Trophoblast cell (in vitro differentiated cells and primary cell): ENCODE results near the gene ADD1.

ENCODE experiments used
- DNase-seq, 2 donors: peaks; one replicate each; pipeline ENCODE4 v3.0.0-alpha.2; 2016
- H2AFZ ChIP-seq: 2 replicates; pipeline ENCODE4 v1.6.1; 2013; ENCODE audit warnings: low read length, moderate library complexity, mild to moderate bottlenecking; ENCODE audit not compliant: insufficient read depth, poor library complexity
- H2AK5ac ChIP-seq: 2 replicates; pipeline ENCODE4 v1.6.1; 2013; ENCODE audit warnings: mild to moderate bottlenecking, low read length
- H2BK120ac ChIP-seq: 2 replicates; pipeline ENCODE4 v1.6.1; 2013; ENCODE audit warnings: low read length, mild to moderate bottlenecking, moderate library complexity; ENCODE audit not compliant: insufficient read depth, poor library complexity
- H2BK12ac ChIP-seq: 2 replicates; pipeline ENCODE4 v1.6.1; 2013; ENCODE audit warnings: mild to moderate bottlenecking, low read length, moderate library complexity
- H2BK5ac ChIP-seq: 2 replicates; pipeline ENCODE4 v1.6.1; 2013; ENCODE audit warnings: low read length, low read depth, moderate library complexity, mild to moderate bottlenecking; ENCODE audit not compliant: poor library complexity
- H3K14ac ChIP-seq: 2 replicates; pipeline ENCODE4 v1.6.1; 2013; ENCODE audit warnings: mild to moderate bottlenecking, low read length
- H3K18ac ChIP-seq: 2 replicates; pipeline ENCODE4 v1.6.1; 2013; ENCODE audit warnings: mild to moderate bottlenecking, low read length
- H3K23ac ChIP-seq: 2 replicates; pipeline ENCODE4 v1.6.1; 2013; ENCODE audit warnings: low read length
- H3K27ac ChIP-seq: 2 replicates; pipeline ENCODE4 v1.5.1; 2013; ENCODE audit warnings: low read depth, mild to moderate bottlenecking, inconsistent platforms, low read length, moderate library complexity
- H3K27me3 ChIP-seq: 2 replicates; pipeline ENCODE4 v1.6.1; 2013; ENCODE audit warnings: inconsistent platforms, mild to moderate bottlenecking, low read length, moderate library complexity; ENCODE audit not compliant: insufficient read depth
- H3K36me3 ChIP-seq, 2 experiments: 1 replicate in 1 of 2; 2 replicates in 1 of 2; pipeline ENCODE4 v1.6.1; 2013; ENCODE audit warnings: low read length in 2 of 2, mild to moderate bottlenecking in 2 of 2, moderate library complexity in 1 of 2; ENCODE audit not compliant: insufficient read depth in 2 of 2, control insufficient read depth in 1 of 2
- H3K4ac ChIP-seq: 2 replicates; pipeline ENCODE4 v1.6.1; 2013; ENCODE audit warnings: low read depth, mild to moderate bottlenecking, low read length, moderate library complexity
- H3K4me1 ChIP-seq, 2 experiments: 1 replicate in 1 of 2; 2 replicates in 1 of 2; pipeline ENCODE4 v1.6.1; 2013; ENCODE audit warnings: low read length in 2 of 2, mild to moderate bottlenecking in 2 of 2, moderate library complexity in 1 of 2; ENCODE audit not compliant: insufficient read depth in 2 of 2, control insufficient read depth in 1 of 2
- H3K4me2 ChIP-seq: 2 replicates; pipeline ENCODE4 v1.6.1; 2013; ENCODE audit warnings: inconsistent platforms, mild to moderate bottlenecking, low read length, moderate library complexity
- H3K4me3 ChIP-seq: 2 replicates; pipeline ENCODE4 v1.5.1; 2013; ENCODE audit warnings: mild to moderate bottlenecking, low read depth, low read length, inconsistent platforms
- H3K79me1 ChIP-seq: one replicate; pipeline ENCODE4 v1.6.1; 2013; ENCODE audit warnings: low read length
- H3K79me2 ChIP-seq: 2 replicates; pipeline ENCODE4 v1.6.1; 2013; ENCODE audit warnings: low read length, mild to moderate bottlenecking; ENCODE audit not compliant: control insufficient read depth, insufficient read depth, poor library complexity
- H3K9ac ChIP-seq: 2 replicates; pipeline ENCODE4 v1.6.1; 2013; ENCODE audit warnings: mild to moderate bottlenecking, low read length
- H3K9me3 ChIP-seq: 2 replicates; pipeline ENCODE4 v1.6.1; 2013; ENCODE audit warnings: low read depth, mild to moderate bottlenecking, control low read depth, inconsistent platforms, low read length; ENCODE audit not compliant: insufficient read depth
- H4K12ac ChIP-seq: 2 replicates; pipeline ENCODE4 v1.6.1; 2013; ENCODE audit warnings: low read depth, mild to moderate bottlenecking, low read length, moderate library complexity
- H4K8ac ChIP-seq: 2 replicates; pipeline ENCODE4 v1.6.1; 2013; ENCODE audit warnings: low read depth, mild to moderate bottlenecking, low read length, moderate library complexity
- H4K91ac ChIP-seq: one replicate; pipeline ENCODE4 v1.6.1; 2013; ENCODE audit warnings: low read depth, mild to moderate bottlenecking, low read length, moderate library complexity
- WGBS: extraction: QIAGEN DNeasy Blood & Tissue Kit; methylation state at CpG from one replicate; pipeline ENCODE4 v1.1.7; 2013; ENCODE audit warnings: missing lambda C conversion rate; ENCODE audit not compliant: insufficient read length, insufficient coverage; ENCODE audit errors: extremely low coverage; 5-methylcytosine and 5-hydroxymethylcytosine counted together

ADD1 gene

DNA sequence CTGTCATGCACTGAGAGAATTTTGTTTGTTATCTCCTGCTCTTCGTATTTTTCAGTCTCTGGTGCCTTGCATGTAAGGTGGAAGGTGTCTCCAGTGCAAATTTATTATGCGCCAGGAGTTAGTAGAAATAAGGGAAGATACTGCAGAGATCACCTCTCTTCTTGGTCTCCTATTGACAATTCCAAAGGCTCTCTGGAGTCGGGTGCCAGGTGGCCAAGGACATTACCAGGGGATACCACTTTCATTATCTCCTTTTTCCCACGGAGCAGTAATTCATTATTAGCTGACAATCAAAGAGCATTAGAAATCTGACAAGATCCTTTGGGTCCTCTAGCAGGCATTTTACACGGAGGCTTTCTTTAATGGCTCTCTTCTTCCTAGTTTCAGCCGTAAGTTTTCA lies 26.0 kb downstream of the ADD1 start:
- no peak overlapping the region for H3K27ac ChIP-seq
- H4K12ac ChIP-seq = no peak overlapping the region
- no peak overlapping the region for H2BK120ac ChIP-seq
- no peaks in the 10 kb centered on the region for H3K36me3 ChIP-seq
- DNase-seq = no peak
- no peak overlapping the region for H2BK12ac ChIP-seq
- no peaks in the 10 kb centered on the region for H3K27me3 ChIP-seq
- no CpG with 5 or more reads among the region's 6 CpGs for WGBS
- no peak overlapping the region for H4K8ac ChIP-seq
- peaks cover 2% of the 10 kb centered on the region for H3K79me2 ChIP-seq
- H3K23ac ChIP-seq = no peak overlapping the region
- H2BK5ac ChIP-seq = no peak overlapping the region
- H2AK5ac ChIP-seq = no peak overlapping the region
- no peak overlapping the region for H4K91ac ChIP-seq
- H3K9me3 ChIP-seq = no peaks in the 10 kb centered on the region
- H3K79me1 ChIP-seq = no peaks in the 10 kb centered on the region
- no peak overlapping the region for H3K18ac ChIP-seq
- H3K9ac ChIP-seq = no peak overlapping the region
- H3K4me3 ChIP-seq = no peak overlapping the region
- H3K4ac ChIP-seq = no peak overlapping the region
- H3K14ac ChIP-seq = no peak overlapping the region
- H2AFZ ChIP-seq = no peak overlapping the region
- H3K4me1 ChIP-seq = peaks cover 2 to 6% of the 10 kb centered on the region in 2 experiments
- H3K4me2 ChIP-seq = no peak overlapping the region

DNA sequence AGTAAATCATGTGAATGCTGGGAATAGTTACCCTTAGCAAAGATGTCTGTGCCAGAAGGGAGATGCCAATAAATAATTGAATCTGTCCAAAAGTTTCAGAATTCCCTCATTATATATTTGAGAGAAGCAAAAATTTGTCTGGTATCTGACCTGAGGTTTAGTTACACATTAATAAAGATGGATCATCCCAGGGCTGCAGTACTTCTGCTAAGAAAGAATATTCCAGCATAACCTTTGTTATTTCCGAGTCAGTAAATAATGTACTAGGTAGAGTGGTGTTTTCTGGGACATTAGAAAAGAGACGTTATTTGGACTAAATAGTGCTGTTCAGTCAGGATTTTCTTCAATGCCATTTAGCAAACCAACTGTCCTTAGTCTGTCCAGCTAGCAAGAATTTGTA lies 26.4 kb downstream of the ADD1 start:
- DNase-seq = no peak
- Histone ChIP-seq H3K18ac (no peak overlapping the region), H3K9me3 (no peaks in the 10 kb centered on the region), H2AFZ (no peak overlapping the region), H3K23ac (no peak overlapping the region), H4K91ac (no peak overlapping the region), H3K4me3 (no peak overlapping the region), H3K9ac (no peak overlapping the region), H3K4me1 (peaks cover 2 to 6% of the 10 kb centered on the region in 2 experiments), H2BK120ac (no peak overlapping the region), H3K4me2 (no peak overlapping the region), H3K79me2 (peaks cover 2% of the 10 kb centered on the region), H3K27ac (no peak overlapping the region), H3K79me1 (no peaks in the 10 kb centered on the region), H2BK5ac (no peak overlapping the region), H3K27me3 (no peaks in the 10 kb centered on the region), H3K36me3 (no peaks in the 10 kb centered on the region), H3K4ac (no peak overlapping the region), H4K12ac (no peak overlapping the region), H3K14ac (no peak overlapping the region), H2BK12ac (no peak overlapping the region), H2AK5ac (no peak overlapping the region), H4K8ac (no peak overlapping the region)
- WGBS = no CpG with 5 or more reads among the region's 2 CpGs

DNA sequence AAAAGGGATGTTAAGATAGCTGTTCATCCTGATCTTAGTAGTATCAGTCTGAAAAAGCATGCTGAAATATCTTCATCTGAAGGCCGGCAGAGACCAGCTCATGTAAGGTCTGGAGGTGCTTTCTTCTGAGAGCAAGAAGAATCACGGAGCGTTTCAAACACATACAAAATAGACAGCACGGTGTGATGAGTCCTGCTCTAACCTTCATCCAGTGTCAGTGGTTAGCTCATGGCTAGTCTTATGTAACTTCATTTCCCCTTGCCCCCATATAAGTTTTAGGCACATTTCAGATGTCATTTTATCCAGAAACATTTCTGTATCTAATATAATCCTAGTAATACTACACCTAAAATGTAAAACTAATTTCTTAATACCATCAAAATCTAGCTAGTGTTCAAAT lies 27.8 kb downstream of the ADD1 start:
- no peak overlapping the region for H3K27ac ChIP-seq
- H2BK120ac ChIP-seq = no peak overlapping the region
- whole genome bisulfite sequencing = no CpG with 5 or more reads among the region's 4 CpGs
- H3K4me1 ChIP-seq = peaks cover 2 to 6% of the 10 kb centered on the region in 2 experiments
- H3K9ac ChIP-seq = no peak overlapping the region
- no peak overlapping the region for H3K4me3 ChIP-seq
- H2BK5ac ChIP-seq = no peak overlapping the region
- no peak overlapping the region for H2AK5ac ChIP-seq
- no peak overlapping the region for H3K18ac ChIP-seq
- H3K4me2 ChIP-seq = no peak overlapping the region
- no peak overlapping the region for H2AFZ ChIP-seq
- no peaks in the 10 kb centered on the region for H3K9me3 ChIP-seq
- no peak overlapping the region for H4K12ac ChIP-seq
- H3K36me3 ChIP-seq = peaks cover 3 to 4% of the 10 kb centered on the region in 2 experiments
- DNase-seq = no peak
- H3K79me1 ChIP-seq = no peaks in the 10 kb centered on the region
- peaks cover 2% of the 10 kb centered on the region for H3K79me2 ChIP-seq
- no peak overlapping the region for H2BK12ac ChIP-seq
- H3K27me3 ChIP-seq = no peaks in the 10 kb centered on the region
- H3K23ac ChIP-seq = no peak overlapping the region
- no peak overlapping the region for H4K8ac ChIP-seq
- peak overlapping the region; percentile 21 for H3K4ac ChIP-seq
- no peak overlapping the region for H3K14ac ChIP-seq
- H4K91ac ChIP-seq = no peak overlapping the region

DNA sequence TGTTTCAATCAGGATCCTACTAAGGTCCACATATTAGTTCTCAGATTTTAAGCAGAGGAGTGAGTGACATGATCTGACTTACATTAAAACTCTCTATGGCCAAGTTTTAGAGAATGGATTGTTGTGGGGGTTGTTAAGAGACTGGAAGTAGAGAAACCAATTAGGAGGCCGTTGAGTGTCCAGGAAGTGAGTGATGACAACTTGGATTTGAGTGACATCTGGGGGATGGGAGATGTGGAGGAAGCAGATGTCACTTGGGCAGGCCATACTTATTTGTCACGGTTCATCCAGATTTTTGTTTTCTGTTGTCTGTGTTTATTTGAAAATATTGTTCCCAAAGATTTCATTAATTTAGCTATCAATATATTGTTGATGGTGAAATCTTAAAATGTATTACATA lies 28.3 kb downstream of the ADD1 start:
- H2BK120ac ChIP-seq = no peak overlapping the region
- no peak overlapping the region for H2AFZ ChIP-seq
- H4K91ac ChIP-seq = no peak overlapping the region
- H3K9ac ChIP-seq = no peak overlapping the region
- no peak overlapping the region for H4K8ac ChIP-seq
- no peaks in the 10 kb centered on the region for H3K27me3 ChIP-seq
- H3K23ac ChIP-seq = no peak overlapping the region
- no peaks in the 10 kb centered on the region for H3K79me1 ChIP-seq
- no peak overlapping the region for H3K27ac ChIP-seq
- WGBS = no CpG with 5 or more reads among the region's 2 CpGs
- H2AK5ac ChIP-seq = no peak overlapping the region
- peak overlapping the region; percentile 92 for H3K4ac ChIP-seq
- no peak overlapping the region for H2BK5ac ChIP-seq
- H3K79me2 ChIP-seq = peaks cover under 1% of the 10 kb centered on the region
- H3K4me3 ChIP-seq = no peak overlapping the region
- H3K4me1 ChIP-seq = peaks cover under 1 to 6% of the 10 kb centered on the region in 2 experiments
- no peak overlapping the region for H3K18ac ChIP-seq
- H3K4me2 ChIP-seq = no peak overlapping the region
- no peak overlapping the region for H2BK12ac ChIP-seq
- no peak for DNase-seq
- no peak overlapping the region for H4K12ac ChIP-seq
- no peaks in the 10 kb centered on the region for H3K9me3 ChIP-seq
- H3K36me3 ChIP-seq = peaks cover 3 to 4% of the 10 kb centered on the region in 2 experiments
- H3K14ac ChIP-seq = no peak overlapping the region
